Brain microvascular endothelial cell (primary cell): Measurements from ENCODE around the gene IFI35.
"Not testable (repeated sequence)": the region's sequence is repeated elsewhere in the genome, so short reads cannot be mapped to it uniquely, and the experiment has no call there.

Experiments used
- DNase-seq: peaks from one replicate; pipeline ENCODE4 v3.0.0-alpha.2; 2020
- H3K27ac ChIP-seq: fragments of 250-450 bp; sonication (Bioruptor Pico); 2 replicates; pipeline ENCODE4 v1.5.1; 2020; ENCODE audit warnings: mild to moderate bottlenecking, moderate library complexity
- H3K27me3 ChIP-seq: fragments of 250-450 bp; sonication (Bioruptor Pico); replicated peaks from 2 replicates; pipeline ENCODE4 v1.5.1; 2020; ENCODE audit warnings: mild to moderate bottlenecking
- H3K36me3 ChIP-seq: fragments of 250-450 bp; sonication (Bioruptor Pico); replicated peaks from 2 replicates; pipeline ENCODE4 v1.5.1; 2020; ENCODE audit warnings: mild to moderate bottlenecking
- H3K4me3 ChIP-seq: 2 replicates; pipeline ENCODE4 v1.5.1; 2011; ENCODE audit warnings: low read depth, mild to moderate bottlenecking, control low read depth, low read length, moderate library complexity
- in situ Hi-C: cut with HindIII; loops from 2 replicates; pipeline ENCODE4 v1.10.0; 2017; ENCODE audit warnings: low sequenced_read_pairs, low pct_ligation_motif_present
- TF ChIP-seq, protein P1 (sequence below): IDR thresholded peaks from 2 replicates; pipeline ENCODE4 v1.5.1; 2011; ENCODE audit warnings: low read depth, mild to moderate bottlenecking, moderate library complexity, low read length, control low read depth, inconsistent platforms; ENCODE audit errors: missing control alignments

IFI35 gene

DNA sequence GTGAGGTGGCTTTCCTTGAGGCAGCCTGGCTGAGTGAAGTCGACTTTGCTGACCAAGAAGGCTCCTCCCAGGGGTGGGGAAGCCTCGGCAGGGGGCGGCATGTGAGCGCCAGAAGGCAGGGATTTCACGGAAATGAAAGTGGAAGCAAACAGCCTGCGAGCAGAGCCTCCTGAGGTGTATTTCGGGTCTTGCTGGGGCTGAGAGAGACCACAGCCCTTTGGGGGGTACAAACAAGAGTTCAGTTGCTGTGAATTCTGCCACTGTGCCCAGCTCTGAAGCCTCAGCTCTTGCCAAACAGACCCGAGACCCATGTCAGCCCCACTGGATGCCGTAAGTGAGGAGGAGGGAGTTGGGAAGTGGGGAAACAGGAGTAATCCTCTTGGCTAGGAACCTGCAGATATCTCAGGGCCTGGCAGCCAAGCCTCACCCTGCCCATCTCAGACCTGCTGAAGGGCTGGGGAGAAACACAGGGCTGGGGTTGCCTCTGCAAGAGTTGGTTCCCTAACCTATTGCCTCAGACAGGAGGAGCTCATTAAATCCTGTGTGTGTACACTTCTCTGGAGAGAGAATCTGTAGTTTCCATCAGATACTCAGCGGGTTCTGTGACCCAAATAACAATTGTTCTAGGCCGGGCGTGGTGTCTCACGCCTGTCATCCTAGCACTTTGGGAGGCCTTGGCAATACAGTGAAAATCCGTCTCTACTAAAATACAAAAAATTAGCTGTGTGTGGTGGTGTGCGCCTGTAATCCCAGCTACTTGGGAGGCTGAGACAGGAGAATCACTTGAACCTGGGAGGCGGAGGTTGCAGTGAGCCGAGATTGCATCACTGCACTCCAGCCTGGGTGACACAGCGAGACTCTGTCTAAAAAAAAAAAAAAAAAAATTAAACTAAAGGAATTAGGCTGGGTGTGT is at the start of gene IFI35:
IFI35 (plus strand) TSS at position 146 of the 913 bp plus-strand sequence; CDS start at position 310, 164 bp downstream.
- in situ Hi-C loops = no loop called here
- TF ChIP-seq, protein P1, sequence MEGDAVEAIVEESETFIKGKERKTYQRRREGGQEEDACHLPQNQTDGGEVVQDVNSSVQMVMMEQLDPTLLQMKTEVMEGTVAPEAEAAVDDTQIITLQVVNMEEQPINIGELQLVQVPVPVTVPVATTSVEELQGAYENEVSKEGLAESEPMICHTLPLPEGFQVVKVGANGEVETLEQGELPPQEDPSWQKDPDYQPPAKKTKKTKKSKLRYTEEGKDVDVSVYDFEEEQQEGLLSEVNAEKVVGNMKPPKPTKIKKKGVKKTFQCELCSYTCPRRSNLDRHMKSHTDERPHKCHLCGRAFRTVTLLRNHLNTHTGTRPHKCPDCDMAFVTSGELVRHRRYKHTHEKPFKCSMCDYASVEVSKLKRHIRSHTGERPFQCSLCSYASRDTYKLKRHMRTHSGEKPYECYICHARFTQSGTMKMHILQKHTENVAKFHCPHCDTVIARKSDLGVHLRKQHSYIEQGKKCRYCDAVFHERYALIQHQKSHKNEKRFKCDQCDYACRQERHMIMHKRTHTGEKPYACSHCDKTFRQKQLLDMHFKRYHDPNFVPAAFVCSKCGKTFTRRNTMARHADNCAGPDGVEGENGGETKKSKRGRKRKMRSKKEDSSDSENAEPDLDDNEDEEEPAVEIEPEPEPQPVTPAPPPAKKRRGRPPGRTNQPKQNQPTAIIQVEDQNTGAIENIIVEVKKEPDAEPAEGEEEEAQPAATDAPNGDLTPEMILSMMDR = peak; percentile 44

DNA sequence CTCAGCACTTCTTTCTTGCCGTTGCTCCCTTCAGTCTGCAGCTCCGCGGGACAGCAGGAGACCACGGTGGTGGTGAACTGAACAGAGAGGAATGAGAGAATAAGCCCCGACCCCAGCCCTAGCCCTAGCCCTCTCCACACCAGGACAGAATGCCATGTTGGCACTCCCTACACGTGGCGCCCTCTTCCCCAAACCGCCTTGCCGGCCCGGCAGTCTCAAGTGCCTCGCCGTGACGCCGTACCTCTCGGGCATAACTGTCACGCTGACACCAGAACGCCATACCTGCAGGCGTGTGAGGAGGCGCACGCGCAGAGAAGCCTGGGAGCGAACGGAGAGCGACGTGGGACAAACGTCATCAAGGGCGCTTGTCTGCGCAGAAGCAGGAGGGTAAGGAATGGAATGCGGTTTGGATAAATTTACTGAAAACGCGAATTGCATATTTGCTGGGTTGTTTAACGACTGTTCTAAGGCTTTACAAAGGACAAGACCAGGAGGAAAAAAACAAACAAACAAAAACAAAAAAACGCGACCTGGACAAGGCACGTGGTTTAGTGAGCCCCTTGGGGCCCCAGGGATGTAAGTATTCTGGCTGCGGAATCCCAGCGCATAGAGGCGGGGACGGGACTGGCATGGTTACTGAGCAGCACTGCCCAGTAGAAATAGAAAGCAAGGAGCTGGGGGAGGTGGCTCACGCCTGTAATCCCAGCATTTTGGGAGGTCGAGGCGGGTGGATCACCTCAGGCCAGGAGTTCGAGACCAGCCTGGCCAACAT is 42.2 kb upstream of the IFI35 start, which contains the start of gene AARSD1:
AARSD1 (minus strand) TSS at position 294 of the 772 bp plus-strand sequence; CDS start at position 280, 14 bp downstream.
- in situ Hi-C loops = no loop called here
- peak; percentile 92 for DNase-seq
- H3K4me3 ChIP-seq = peak within 1 kb of the TSS; percentile 91
- no peaks in the 10 kb centered on the region for H3K27me3 ChIP-seq
- H3K27ac ChIP-seq = peak within 1 kb of the TSS; percentile 90
- peaks cover 24% of the 10 kb centered on the region for H3K36me3 ChIP-seq
- TF ChIP-seq, protein P1 = no peak

More for the DNA sequence above, at the start of gene IFI35:
- Histone ChIP-seq H3K36me3 (peaks cover 23% of the 10 kb centered on the region), H3K4me3 (peak within 1 kb of the TSS; percentile 69), H3K27me3 (no peaks in the 10 kb centered on the region), H3K27ac (peak within 1 kb of the TSS; percentile 81)
- peak; percentile 83 for DNase-seq

DNA sequence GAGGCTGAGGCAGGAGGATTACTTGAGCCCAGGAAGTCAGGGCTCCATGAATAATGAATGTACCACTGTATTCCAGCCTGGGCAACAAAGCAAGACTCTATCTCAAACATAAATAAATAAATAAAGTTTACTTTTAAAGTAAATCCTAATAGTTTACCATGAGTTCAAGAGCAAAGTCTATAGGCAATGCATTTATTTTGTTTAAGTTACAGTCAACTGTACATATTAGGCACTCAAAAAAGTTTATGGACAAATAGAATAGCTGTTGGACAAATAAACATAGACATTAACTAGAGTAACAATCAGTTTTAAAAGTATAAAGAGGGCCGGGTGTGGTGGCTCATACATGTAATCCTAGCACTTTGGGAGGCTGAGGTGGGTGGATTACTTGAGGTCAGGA is 38.7 kb upstream of the IFI35 start:
- no peaks in the 10 kb centered on the region for H3K36me3 ChIP-seq
- in situ Hi-C loops = no loop called here
- no peak for DNase-seq
- TF ChIP-seq, protein P1 = no peak
- no peak overlapping the region for H3K4me3 ChIP-seq
- no peaks in the 10 kb centered on the region for H3K27me3 ChIP-seq
- no peak overlapping the region for H3K27ac ChIP-seq

DNA sequence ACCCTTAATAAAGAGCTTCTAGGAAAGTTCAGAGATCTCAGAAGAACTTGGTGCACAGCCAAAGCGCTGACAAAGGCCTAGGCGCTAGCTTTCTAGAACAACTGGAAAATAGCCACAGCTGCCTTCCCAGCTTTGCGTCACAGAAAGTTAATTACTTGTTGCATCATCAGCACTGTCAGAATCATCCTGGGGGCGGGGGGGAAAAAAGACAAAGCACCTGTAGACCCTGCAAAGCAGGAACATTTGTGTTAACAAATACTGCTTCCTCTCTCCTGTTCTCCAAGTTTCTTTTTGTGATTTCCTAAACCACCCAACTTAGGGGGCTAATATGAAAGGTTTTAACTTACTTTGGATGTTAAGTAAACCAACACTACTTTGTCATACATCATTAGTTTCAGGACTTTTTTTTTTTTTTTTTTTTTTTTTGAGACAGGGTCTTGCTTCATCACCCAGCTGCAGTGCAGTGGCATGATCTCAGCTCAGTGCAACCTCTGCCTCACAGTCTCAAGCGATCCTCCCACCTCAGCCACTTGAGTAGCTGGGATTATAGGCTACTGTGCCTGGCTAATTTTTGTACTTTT is 37.5 kb upstream of the IFI35 start:
- Histone ChIP-seq H3K36me3 (no peaks in the 10 kb centered on the region), H3K4me3 (no peak overlapping the region), H3K27me3 (no peaks in the 10 kb centered on the region), H3K27ac (no peak overlapping the region)
- DNase-seq = no peak
- in situ Hi-C loops = no loop called here
- TF ChIP-seq, protein P1 = no peak

DNA sequence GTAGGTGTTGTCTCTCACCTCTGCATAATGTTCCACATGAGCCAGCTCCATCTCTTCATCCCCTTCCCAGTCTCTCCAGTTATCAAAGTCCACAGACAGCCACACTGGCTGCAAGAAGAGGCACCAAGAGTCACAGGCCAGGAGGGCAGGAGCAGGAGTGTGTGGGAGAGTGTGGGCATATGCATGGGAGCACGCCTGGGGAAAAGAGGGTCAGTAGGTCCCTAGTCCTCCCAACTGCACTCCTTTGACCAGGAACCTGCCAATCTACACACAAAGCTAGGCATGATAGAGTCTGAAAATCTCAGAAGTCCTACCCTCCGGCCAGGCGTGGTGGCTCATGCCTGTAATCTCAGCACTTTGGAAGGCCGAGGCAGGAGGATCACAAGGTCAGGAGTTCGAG is 35.0 kb upstream of the IFI35 start:
- H3K27me3 ChIP-seq = no peaks in the 10 kb centered on the region
- in situ Hi-C loops = no loop called here
- no peaks in the 10 kb centered on the region for H3K36me3 ChIP-seq
- H3K4me3 ChIP-seq = no peak overlapping the region
- TF ChIP-seq, protein P1 = no peak
- no peak for DNase-seq
- no peak overlapping the region for H3K27ac ChIP-seq

DNA sequence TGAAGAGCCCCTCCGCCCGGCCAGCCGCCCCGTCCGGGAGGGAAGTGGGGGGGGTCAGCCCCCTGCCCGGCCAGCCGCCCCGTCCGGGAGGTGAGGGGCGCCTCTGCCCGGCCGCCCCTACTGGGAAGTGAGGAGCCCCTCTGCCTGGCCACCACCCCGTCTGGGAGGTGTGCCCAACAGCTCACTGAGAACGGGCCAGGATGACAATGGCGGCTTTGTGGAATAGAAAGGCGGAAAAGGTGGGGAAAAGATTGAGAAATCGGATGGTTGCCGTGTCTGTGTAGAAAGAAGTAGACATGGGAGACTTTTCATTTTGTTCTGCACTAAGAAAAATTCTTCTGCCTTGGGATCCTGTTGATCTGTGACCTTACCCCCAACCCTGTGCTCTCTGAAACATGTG is 33.3 kb upstream of the IFI35 start:
- in situ Hi-C loops, H3K27me3 ChIP-seq, H3K36me3 ChIP-seq, H3K4me3 ChIP-seq, DNase-seq, H3K27ac ChIP-seq: not testable (repeated sequence)
